HG02885 (cell line): ENCODE measurements around the gene MMP20.

Experiments
- ATAC-seq: cut with Tn5 transposase; IDR thresholded peaks from one replicate; pipeline ENCODE4 v1.9.1; 2021; ENCODE audit warnings: mild to moderate bottlenecking; ENCODE audit not compliant: unreplicated experiment, poor library complexity

The MMP20 gene

GRCh38 chr11:102566112-102566511, 59.0 kb downstream of the MMP20 start:
- no peak for ATAC-seq

- peak; percentile 67 for ATAC-seq
These were observed 61.0 kb downstream of the MMP20 start for GRCh38 chr11:102564110-102564509.

GRCh38 chr11:102561636-102562035, 63.5 kb downstream of the MMP20 start:
- ATAC-seq = no peak

- peak; percentile 79 for ATAC-seq
These were observed 64.5 kb downstream of the MMP20 start for GRCh38 chr11:102560555-102561011.

- ATAC-seq = peak; percentile 48
These were observed 65.3 kb downstream of the MMP20 start for GRCh38 chr11:102559839-102560238.

- no peak for ATAC-seq
These were observed 70.0 kb downstream of the MMP20 start for GRCh38 chr11:102555091-102555490.

GRCh38 chr11:102553835-102554282, 71.3 kb downstream of the MMP20 start:
- ATAC-seq = peak; percentile 86

GRCh38 chr11:102552447-102553194, 72.5 kb downstream of the MMP20 start:
- no peak for ATAC-seq

GRCh38 chr11:102552020-102552419, 73.1 kb downstream of the MMP20 start:
- no peak for ATAC-seq

GRCh38 chr11:102551169-102551781, 73.9 kb downstream of the MMP20 start:
- no peak for ATAC-seq

GRCh38 chr11:102546923-102547471, 78.1 kb downstream of the MMP20 start:
- ATAC-seq = peak; percentile 75

- peak; percentile 63 for ATAC-seq
These were observed 78.7 kb downstream of the MMP20 start for GRCh38 chr11:102546427-102546826.

- no peak for ATAC-seq
These were observed 79.4 kb downstream of the MMP20 start for GRCh38 chr11:102545701-102546100.

- ATAC-seq = no peak
These were observed 80.5 kb downstream of the MMP20 start for GRCh38 chr11:102544594-102544993.

- ATAC-seq = no peak
These were observed 85.6 kb downstream of the MMP20 start for GRCh38 chr11:102539567-102539966.

- no peak for ATAC-seq
These were observed 86.2 kb downstream of the MMP20 start for GRCh38 chr11:102538932-102539331.

- ATAC-seq = peak; percentile 44
These were observed 90.8 kb downstream of the MMP20 start for GRCh38 chr11:102534261-102534872.

GRCh38 chr11:102530558-102530957, 94.6 kb downstream of the MMP20 start, which contains the start of gene MMP7:
TSS of gene MMP7 (minus strand) at chr11:102530747. CDS start at chr11:102530700, 47 bp downstream.
- peak; percentile 51 for ATAC-seq

- no peak for ATAC-seq
These were observed 96.5 kb downstream of the MMP20 start for GRCh38 chr11:102528618-102529017.

- no peak for ATAC-seq
These were observed 97.4 kb downstream of the MMP20 start for GRCh38 chr11:102527684-102528083.

- no peak for ATAC-seq
These were observed 98.1 kb downstream of the MMP20 start for GRCh38 chr11:102527041-102527440.
